GM18508 (cell line): ENCODE measurements around the gene IRX6.

Source experiments
- ATAC-seq: cut with Tn5 transposase; IDR thresholded peaks from one replicate; pipeline ENCODE4 v1.9.1; 2021; ENCODE audit warnings: moderate number of reproducible peaks; ENCODE audit not compliant: insufficient read depth, unreplicated experiment

Gene IRX6

DNA sequence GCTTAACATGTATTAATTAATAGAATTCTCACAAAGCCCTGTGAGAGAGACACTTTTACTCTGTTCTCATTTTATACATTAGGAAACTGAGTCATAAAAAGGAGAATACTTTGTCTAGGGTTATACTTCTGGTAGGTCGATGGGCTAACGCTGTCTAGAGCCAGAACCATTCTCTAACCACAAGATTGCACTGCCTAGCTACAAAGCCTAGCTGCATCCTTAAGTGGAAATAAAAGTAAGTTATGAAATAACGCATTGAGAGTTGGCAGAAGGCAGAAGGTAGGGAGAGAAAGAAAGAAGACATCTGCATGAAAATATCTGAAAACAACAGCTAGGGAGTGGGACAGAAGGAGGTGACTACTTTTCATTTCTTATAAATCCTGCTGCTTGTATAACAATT is 33.2 kb downstream of the IRX6 start:
- ATAC-seq: no peak

DNA sequence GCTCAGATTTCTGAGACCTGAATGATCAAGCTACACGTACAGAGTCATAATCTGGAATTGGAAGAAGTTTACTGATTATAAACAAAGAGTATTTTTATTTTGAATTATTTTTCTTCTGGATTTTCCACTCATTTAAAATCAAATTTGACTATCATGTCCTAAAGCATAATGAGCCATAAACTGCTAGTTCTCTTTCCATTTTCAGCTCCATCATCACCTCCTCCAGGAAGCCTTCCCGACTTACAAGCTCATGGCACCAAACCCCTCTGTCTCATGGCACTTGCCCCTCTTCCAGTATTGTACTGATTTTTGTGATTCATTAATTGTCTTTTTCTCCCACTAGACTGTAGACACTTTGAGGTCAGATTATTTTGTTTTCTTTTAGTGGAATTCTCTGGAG is 35.9 kb downstream of the IRX6 start:
- no peak for ATAC-seq

DNA sequence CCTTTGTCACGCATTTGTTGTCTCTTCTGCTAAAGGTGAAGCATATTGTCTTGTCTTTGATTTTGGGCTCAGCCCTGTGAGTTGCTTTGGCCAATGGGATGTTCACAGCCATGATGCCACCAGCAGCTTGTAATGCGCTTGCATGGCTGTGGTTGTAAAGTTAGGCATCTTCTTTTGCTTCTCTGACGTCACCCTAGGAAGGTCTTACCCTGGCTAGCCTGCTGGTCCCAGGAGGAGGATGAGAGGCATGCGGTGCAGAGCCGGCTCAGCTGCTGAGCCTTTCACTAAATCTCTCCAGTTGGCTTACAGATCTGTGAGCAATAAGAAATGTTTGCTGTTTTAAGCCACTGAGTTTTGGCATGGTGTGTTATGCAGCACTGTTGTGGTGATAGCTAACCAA is 40.8 kb downstream of the IRX6 start:
- ATAC-seq: no peak

DNA sequence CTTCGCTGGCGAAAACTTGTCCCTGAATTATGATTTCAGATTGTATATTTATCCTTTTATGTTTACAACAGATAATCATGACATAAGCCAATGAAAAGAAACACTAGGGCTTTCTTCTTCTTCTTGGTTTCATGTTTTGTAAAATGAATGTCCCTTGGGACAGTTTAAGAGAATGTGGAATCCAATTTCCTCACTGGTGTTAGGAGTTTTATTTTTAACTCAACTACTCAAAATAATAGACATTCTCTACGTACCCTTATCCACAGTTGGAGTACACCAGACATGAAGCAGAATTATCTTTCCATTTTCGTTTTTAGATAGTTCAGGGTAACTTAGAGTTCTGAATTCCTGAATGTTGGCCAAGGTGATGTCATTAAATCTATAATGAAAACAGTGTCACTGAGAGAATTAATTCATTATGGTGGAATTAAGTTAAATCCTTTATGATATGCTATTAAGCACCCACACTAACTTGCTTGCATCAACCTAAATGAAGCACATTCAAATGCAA is 43.4 kb downstream of the IRX6 start:
- ATAC-seq: no peak

DNA sequence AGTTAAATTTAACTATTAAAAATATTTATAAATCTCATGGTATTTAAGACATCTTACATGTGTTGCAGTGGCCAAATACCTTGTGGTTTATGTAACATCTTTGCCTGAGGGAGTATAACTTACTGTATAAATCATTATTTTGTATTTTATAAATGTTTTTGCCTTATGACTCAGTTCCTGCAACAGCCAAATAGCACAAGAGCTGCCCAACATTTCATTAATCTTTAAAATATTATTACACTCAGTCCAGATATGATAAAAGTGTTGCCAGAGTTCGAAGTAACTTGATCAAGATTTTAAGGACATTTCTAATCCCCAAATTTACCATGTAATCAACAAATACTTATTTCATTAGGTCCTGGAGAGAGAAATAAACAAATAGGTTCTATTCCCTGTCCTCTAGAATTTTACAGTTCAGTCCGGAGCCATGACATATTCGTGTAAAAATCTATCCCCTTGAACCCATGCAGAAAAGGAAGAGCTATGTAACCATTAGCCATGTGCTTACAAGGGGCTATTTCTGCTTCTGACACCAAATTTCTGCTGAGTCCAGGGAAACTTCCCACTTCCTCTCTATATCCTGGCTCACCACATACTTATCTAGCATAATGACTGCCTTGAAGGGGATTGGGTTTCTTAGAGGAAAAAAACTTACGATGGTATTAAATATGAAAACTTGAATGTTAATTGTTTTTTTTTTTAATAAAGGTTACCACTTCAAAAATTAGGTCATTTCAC is 44.0 kb downstream of the IRX6 start:
- ATAC-seq: no peak

DNA sequence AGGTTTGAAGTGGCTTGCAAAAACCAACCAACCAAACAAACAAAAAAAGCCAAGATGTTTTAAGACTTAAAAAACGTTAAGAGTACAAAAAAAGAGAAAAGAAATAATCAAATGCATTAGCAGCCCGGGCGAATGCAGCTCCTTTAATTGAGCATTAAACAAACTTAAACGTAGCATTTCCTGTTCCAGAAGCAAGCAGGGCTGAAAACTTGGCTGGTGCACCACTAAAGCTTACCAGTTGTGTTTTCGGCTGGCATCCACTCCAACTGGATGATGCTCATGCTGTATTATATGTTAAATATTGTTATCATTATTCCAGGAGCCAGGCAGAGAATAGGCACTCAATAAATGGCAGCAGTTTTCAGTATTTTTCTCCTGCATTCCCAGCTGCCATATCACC is 45.1 kb downstream of the IRX6 start:
- ATAC-seq: no peak

DNA sequence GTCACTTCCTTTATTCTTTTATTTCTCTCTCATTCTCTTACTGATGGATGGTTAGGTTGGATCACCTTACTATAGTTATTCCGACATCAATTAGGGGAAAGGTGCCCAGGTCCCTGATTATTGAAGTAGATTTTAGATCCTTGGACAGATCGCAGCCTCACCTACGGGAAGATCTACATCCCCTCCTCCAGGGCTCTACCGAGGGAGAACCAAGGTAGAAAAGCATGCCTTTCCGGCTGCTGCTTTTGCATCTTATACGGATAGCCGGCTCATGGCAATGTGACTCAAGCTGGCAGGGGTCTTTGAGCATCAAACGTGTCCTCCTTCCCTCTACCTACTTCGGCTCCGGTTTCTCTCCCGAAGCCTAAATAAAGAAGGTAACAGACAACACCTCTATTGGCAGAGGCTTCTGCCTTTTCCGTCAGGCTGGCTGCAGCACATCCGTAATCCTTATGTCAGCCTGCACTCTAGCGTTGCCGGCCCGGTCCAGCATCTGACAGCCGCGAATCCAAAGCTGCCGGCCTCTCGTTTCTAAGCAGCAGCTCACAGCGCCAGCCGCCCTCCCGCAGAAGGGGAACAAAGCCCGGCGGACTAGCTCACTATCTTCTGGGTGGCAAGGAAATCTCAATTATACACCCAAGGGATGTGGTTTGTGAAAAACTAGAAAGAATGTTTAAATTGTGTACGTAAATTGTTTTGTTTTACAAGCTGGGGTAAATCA is 46.9 kb downstream of the IRX6 start:
- ATAC-seq: no peak

DNA sequence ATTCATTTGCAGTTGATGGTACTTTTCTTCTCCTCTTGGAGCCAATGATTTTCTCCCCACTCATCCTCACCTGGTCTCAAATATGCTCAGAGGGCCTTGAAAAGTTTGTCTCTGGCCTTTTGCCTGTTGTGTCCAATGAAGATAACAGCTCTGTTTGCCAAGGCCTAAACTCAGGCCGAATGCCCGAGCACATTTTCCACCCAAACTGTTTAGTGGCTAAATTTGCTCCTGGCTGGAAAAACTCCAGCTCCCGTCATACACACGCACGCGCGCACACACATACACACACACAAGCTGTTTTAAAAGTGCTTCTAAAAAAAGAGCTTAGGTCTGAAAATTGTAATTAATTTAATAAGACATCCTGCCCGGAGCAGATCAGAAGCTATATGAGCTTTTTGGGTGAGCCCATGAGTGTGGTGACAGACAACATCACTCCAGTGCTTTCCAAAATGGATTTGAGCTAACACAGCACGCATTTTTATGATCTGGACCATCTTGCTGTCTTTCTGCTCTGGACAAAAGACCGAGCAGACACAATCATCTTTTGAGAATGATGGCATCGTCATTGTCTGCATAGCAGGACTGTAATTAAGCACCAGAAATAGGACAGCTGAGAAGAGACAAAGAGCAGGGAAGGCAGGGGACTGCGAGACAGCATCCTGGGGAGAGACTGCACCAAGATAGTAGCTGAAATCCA is 48.9 kb downstream of the IRX6 start:
- no peak for ATAC-seq

DNA sequence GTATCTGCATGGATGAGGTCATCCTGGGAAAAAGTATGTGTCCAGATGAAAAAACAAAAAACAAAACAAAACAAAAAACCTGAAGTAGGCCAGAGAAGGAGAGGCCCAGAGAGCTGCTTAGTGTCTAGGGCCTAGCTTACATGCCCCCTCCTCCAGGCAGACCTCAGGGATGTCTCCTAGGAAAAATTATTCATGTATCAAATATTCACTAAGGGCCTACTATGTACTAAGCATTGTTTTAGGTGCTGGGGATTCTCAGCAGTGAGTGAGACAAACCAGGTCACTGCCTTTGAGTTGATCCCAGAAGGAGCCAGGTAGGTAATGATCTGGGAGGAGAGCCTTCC is 49.5 kb downstream of the IRX6 start:
- ATAC-seq: no peak

DNA sequence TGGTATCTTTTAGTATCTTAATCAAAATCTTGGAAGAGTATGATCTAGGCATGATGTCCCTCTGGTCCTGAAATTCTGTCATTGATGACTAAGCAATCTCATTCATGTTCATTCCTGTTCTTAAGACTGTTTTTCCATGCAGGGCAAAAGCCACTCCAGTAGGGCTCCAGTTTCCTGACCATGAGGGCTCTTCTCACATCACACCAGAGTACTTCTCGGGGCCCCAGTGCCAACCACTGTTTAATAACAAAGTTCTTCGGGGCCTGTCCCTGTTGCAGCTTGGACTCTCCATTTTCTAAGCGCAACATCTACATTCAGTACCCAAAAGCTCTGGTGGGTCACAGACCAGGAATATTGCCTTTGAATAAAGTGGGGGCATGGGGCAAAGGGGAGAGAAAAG is 52.0 kb downstream of the IRX6 start:
- ATAC-seq: no peak

DNA sequence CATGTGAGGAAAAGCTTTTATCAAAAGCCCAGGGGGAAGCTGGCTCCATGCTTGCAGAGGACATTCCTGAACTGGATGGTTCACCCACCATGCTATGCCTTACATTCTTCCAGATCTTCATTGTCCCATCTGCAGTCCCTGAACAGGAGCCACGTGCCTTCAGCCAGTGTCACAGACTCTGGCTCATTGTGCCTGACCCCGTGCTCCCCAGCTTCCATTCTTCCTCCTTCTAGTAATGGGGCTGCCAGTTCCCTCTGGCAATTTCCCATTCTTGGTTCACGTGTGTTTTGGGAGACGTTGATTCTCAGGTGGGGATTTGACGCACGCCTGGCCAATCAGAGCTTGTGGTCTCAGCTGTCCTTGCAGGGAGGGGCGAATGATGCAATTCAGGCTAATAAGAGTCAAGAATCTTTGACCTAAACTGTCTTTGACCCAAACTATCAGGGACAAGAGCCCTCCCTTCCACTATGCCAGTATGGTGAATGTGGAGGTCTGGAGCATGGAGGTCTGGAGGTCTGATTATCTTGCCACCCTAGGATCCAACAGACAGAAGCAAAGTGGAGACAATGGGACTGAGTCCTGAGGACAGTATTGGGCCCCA is 52.7 kb downstream of the IRX6 start:
- ATAC-seq: no peak

DNA sequence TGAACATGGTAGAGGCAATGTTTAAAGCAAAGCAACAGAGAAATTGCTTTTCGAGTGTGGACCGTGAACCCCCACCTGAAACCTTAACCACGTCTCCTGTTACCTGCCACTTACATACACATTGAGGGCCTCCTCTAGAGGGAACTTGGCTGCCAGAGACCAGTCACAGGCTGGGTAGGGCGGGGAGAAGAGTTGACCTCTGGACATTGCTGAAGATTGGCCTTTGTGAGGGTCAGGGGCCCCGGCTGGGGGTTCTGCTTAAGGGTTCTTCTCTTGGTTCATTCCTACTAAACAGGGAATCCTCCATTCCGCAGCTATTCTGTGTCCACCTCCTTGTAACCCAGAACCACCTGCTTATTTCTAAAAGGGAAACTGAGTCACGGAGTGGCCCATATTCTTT is 53.8 kb downstream of the IRX6 start:
- no peak for ATAC-seq

DNA sequence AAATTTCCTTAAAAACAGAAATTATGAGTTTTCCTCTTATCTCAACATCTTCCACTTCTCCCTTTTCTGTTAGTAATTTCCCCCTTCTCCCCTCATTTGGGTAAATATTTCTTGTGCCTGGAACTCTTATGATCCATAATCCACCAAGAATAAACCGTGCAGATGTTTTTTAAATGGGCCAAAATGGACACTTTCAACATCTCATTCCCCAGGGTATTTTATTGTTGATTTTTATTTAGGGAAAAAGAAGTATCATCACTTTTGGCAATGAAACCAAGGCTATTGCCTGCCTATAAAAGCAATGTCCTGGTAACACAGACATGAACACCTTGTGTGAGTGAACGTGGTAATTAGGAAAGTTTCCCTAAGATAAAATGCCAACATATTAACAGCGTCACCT is 54.6 kb downstream of the IRX6 start:
- no peak for ATAC-seq

DNA sequence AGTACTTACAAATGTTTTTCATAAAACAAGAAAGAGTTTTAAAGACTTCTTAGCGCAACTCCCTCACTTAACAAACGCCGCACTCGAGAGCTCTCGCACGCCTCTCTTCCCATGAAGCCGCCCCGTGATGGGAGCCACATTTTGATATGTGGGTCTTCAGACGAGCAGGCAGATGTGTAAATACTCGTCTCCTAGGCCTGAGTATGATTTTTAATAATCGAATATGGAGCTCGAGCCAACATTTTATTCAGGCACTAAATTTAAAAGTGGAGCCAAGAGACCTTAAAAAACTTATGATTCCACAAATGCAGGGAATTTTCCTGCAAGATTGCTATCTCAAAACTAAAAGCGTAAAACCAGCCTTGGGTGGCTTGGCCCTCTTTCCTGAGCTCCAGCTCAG is 55.4 kb downstream of the IRX6 start:
- ATAC-seq: no peak

DNA sequence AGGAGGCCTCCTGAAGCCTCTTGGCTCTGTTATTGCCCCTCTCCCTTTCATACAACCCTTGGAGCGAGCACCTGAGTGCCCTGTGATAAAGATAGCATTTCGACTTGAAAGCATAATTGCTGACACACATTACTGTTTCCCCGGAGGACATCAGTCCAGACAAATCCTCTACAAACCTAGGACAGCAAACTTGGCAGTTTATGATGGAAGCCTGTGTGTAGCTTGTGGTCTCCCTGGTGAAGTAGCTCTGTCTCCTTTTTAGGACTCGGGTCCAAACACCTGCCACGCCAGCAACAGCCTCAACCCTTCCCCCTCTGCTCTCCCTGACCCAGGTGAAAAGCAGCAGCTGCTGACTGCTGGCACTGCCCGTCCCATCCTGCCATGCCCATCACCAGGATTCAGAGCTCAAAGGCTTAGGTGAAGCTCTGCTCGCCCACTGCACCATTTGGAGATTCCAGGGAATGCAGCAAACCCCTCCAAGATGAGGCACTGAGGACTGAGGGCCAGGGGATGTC is 55.9 kb downstream of the IRX6 start:
- no peak for ATAC-seq
